A673 (cell line): Measurements from ENCODE around the gene GRIN3B. TPM values are rescaled to one million over a fixed set of nuclear protein-coding genes. Genes with fewer than 3 reads are reported as not detected.

ENCODE experiments used
- BruUV-seq: library from RNA; stranded (reverse); fragments of 400-500 nt; replicated peaks from 2 replicates; lab custom pipeline; 2021; lab: Mats Ljungman, UMichigan
- CTCF ChIA-PET: fragments of 300-600 bp; sonication (Branson Sonifier 250); formaldehyde crosslinking; loops from one replicate; lab custom pipeline; 2022; ENCODE audit warnings: antibody characterized with exemption; lab: Charles Lee
- POLR2A ChIA-PET: fragments of 300-600 bp; sonication (Branson Sonifier 250); formaldehyde crosslinking; loops from one replicate; lab custom pipeline; 2022; ENCODE audit warnings: antibody characterized with exemption; ENCODE audit not compliant: low non-redundant PET; lab: Charles Lee
- DNase-seq: peaks from one replicate; pipeline ENCODE4 v3.0.0-alpha.2; 2015; ENCODE audit warnings: low spot score
- H3K27ac ChIP-seq: fragments of 200-600 bp; sonication (generic); 2 replicates; pipeline ENCODE4 v1.5.1; 2016; ENCODE audit warnings: mixed run types, low read depth, mild to moderate bottlenecking, mixed read lengths, antibody characterized with exemption, low read length; ENCODE audit not compliant: poor library complexity, severe bottlenecking
- H3K27me3 ChIP-seq: fragments of 200-600 bp; sonication (generic); replicated peaks from 2 replicates; pipeline ENCODE4 v1.6.1; 2017; ENCODE audit warnings: mixed run types, low read depth, mild to moderate bottlenecking, mixed read lengths, antibody characterized with exemption, low read length; ENCODE audit not compliant: insufficient read depth, poor library complexity
- H3K36me3 ChIP-seq: fragments of 200-600 bp; sonication (generic); 2 replicates; pipeline ENCODE4 v1.6.1; 2016; ENCODE audit warnings: mixed run types, mild to moderate bottlenecking, mixed read lengths, antibody characterized with exemption, low read length; ENCODE audit not compliant: insufficient read depth, poor library complexity, severe bottlenecking
- H3K4me1 ChIP-seq: fragments of 200-600 bp; sonication (generic); 2 replicates; pipeline ENCODE4 v1.6.1; 2017; ENCODE audit warnings: mixed run types, mild to moderate bottlenecking, mixed read lengths, antibody characterized with exemption, low read length; ENCODE audit not compliant: insufficient read depth, poor library complexity, severe bottlenecking
- H3K4me3 ChIP-seq: fragments of 200-600 bp; sonication (generic); 2 replicates; pipeline ENCODE4 v1.5.1; 2016; ENCODE audit warnings: low read depth, mixed run types, mild to moderate bottlenecking, mixed read lengths, low read length; ENCODE audit not compliant: poor library complexity, severe bottlenecking
- H3K9me3 ChIP-seq: fragments of 200-600 bp; sonication (generic); 2 replicates; pipeline ENCODE4 v1.6.1; 2016; ENCODE audit warnings: mixed run types, low read depth, mild to moderate bottlenecking, mixed read lengths, antibody characterized with exemption, low read length; ENCODE audit not compliant: poor library complexity, severe bottlenecking
- EZH2 ChIP-seq: fragments of 200-600 bp; sonication (generic); IDR thresholded peaks from 2 replicates; pipeline ENCODE4 v1.6.1; 2017; ENCODE audit warnings: borderline replicate concordance, low read depth, mild to moderate bottlenecking, mixed read lengths, antibody characterized with exemption, low read length; ENCODE audit not compliant: poor library complexity, severe bottlenecking
- intact Hi-C: fragments of 100-400 bp; cut with micrococcal nuclease; formaldehyde crosslinking; loops from one replicate; pipeline ENCODE4 v1.10.0; 2022; ENCODE audit not compliant: unreplicated experiment
- total RNA-seq: library from RNA; stranded (reverse); gene quantifications from 2 replicates; pipeline ENCODE4 v1.2.3, GENCODE V29; 2021
- TF ChIP-seq, protein P1 (sequence below): fragments of 300-800, 200-600 bp; sonication (generic); conservative IDR thresholded peaks from 2 replicates; pipeline ENCODE4 v1.5.1; 2017; ENCODE audit warnings: low read depth, mild to moderate bottlenecking, antibody characterized with exemption, low read length, moderate library complexity, mixed read lengths

Gene GRIN3B
- total RNA-seq, 1 experiment from 2014 or later, result not detected

- Histone ChIP-seq H3K4me3 (peak overlapping the region; percentile 92), H3K36me3 (peaks cover 14% of the 10 kb centered on the region), H3K4me1 (no peaks in the 10 kb centered on the region), H3K27me3 (no peaks in the 10 kb centered on the region), H3K27ac (peak overlapping the region; percentile 99), H3K9me3 (no peaks in the 10 kb centered on the region)
- peak; percentile 90 for DNase-seq
- TF ChIP-seq EZH2, result no peak
- TF ChIP-seq, protein P1, sequence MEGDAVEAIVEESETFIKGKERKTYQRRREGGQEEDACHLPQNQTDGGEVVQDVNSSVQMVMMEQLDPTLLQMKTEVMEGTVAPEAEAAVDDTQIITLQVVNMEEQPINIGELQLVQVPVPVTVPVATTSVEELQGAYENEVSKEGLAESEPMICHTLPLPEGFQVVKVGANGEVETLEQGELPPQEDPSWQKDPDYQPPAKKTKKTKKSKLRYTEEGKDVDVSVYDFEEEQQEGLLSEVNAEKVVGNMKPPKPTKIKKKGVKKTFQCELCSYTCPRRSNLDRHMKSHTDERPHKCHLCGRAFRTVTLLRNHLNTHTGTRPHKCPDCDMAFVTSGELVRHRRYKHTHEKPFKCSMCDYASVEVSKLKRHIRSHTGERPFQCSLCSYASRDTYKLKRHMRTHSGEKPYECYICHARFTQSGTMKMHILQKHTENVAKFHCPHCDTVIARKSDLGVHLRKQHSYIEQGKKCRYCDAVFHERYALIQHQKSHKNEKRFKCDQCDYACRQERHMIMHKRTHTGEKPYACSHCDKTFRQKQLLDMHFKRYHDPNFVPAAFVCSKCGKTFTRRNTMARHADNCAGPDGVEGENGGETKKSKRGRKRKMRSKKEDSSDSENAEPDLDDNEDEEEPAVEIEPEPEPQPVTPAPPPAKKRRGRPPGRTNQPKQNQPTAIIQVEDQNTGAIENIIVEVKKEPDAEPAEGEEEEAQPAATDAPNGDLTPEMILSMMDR, result no peak
- ChIA-PET POLR2A (no interaction called here), CTCF (no interaction called here)
- intact Hi-C loops, result loop anchor here (10.0 kb wide), 3 partner anchors 77 to 217 kb away; partner anchors contain the start of genes ATP5F1D, GPX4 and MIDN
- no TSS peak for BruUV-seq
Measured at GRCh38 chr19:1028062-1028926, 28.1 kb downstream of the GRIN3B start.

- Histone ChIP-seq H3K4me1 (no peaks in the 10 kb centered on the region), H3K4me3 (no peak overlapping the region), H3K9me3 (no peaks in the 10 kb centered on the region), H3K36me3 (peaks cover 23% of the 10 kb centered on the region), H3K27me3 (no peaks in the 10 kb centered on the region), H3K27ac (no peak overlapping the region)
- CTCF ChIA-PET, result no interaction called here
- no TSS peak for BruUV-seq
- DNase-seq, result no peak
- intact Hi-C loops, result no loop called here
- POLR2A ChIA-PET, result no interaction called here
- TF ChIP-seq EZH2, result no peak
- TF ChIP-seq, protein P1, result no peak
Measured at GRCh38 chr19:1032264-1032867, 32.1 kb downstream of the GRIN3B start.

DNA sequence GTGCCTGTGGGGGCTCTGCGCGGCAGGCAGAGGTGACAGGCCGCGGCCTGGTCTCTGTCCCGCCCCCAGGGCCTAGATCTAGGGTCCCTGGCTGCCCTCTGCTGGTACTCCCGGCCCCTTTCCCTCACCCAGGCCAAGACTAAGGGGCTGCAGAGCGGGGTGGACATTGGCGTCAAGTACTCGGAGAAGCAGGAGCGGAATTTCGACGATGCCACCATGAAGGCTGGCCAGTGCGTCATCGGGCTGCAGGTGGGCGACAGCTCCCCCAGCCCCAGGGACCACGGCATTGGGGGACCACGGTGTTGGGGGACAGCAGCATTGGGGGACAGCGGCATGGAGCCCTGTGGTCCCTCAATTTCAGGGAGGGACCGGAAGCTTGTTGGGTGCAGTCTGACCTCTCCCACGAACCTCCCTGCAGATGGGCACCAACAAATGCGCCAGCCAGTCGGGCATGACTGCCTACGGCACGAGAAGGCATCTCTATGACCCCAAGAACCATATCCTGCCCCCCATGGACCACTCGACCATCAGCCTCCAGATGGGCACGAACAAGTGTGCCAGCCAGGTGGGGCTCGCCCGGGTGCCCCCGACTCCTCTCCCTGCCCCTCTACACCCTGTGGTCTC is 35.9 kb downstream of the GRIN3B start:
- Histone ChIP-seq H3K9me3 (no peaks in the 10 kb centered on the region), H3K27me3 (no peaks in the 10 kb centered on the region), H3K27ac (no peak overlapping the region), H3K4me3 (no peak overlapping the region), H3K36me3 (peaks cover 26% of the 10 kb centered on the region), H3K4me1 (peaks cover 7% of the 10 kb centered on the region)
- CTCF ChIA-PET, result interaction anchor here (0.6 kb wide), 1 partner anchor 288 kb away, joined by 3 read pairs; no protein-coding TSS in a partner anchor
- BruUV-seq, result no TSS peak
- intact Hi-C loops, result no loop called here
- no peak for TF ChIP-seq EZH2
- TF ChIP-seq, protein P1, result no peak
- DNase-seq, result no peak
- POLR2A ChIA-PET, result no interaction called here
